NB4 (cell line): ENCODE data around the gene SLC16A1.
A peak's percentile ranks its signal among the peaks of the same experiment; 100 is the strongest.

Experiments used
- DNase-seq: peaks from one replicate; pipeline ENCODE4 v3.0.0; 2010; ENCODE audit warnings: low read depth
- H3K4me3 ChIP-seq: one replicate; pipeline ENCODE4 v1.5.1; 2011; ENCODE audit warnings: mild to moderate bottlenecking, low read depth, low read length, moderate library complexity
- CTCF ChIP-seq: IDR thresholded peaks from one replicate; pipeline ENCODE4 v1.5.1; 2012; ENCODE audit warnings: low read depth, low read length
- MAX ChIP-seq: IDR thresholded peaks from 2 replicates; pipeline ENCODE4 v1.6.1; 2011; ENCODE audit warnings: low read depth, low read length
- MYC ChIP-seq: IDR thresholded peaks from 2 replicates; pipeline ENCODE4 v1.6.1; 2011; ENCODE audit warnings: low read depth, low read length
- POLR2A ChIP-seq: IDR thresholded peaks from 2 replicates; pipeline ENCODE4 v1.6.1; 2011; ENCODE audit warnings: mild to moderate bottlenecking; ENCODE audit not compliant: insufficient read length; ENCODE audit errors: extremely low read depth

The SLC16A1 gene

GRCh38 chr1:112882271-112882744, 73.7 kb downstream of the SLC16A1 start:
- peak; percentile 79 for DNase-seq
- TF ChIP-seq MAX (no peak), POLR2A (peak; percentile 13)
- H3K4me3 ChIP-seq, result no peak overlapping the region

- no peak for DNase-seq
- TF ChIP-seq CTCF (no peak), MAX (no peak), POLR2A (no peak), MYC (no peak)
- no peak overlapping the region for H3K4me3 ChIP-seq
These were observed 74.3 kb downstream of the SLC16A1 start for GRCh38 chr1:112881742-112882127.

GRCh38 chr1:112879834-112880233, 76.2 kb downstream of the SLC16A1 start:
- TF ChIP-seq MYC (no peak), POLR2A (no peak), CTCF (no peak), MAX (no peak)
- no peak overlapping the region for H3K4me3 ChIP-seq
- no peak for DNase-seq

- TF ChIP-seq POLR2A (no peak), CTCF (no peak), MAX (no peak), MYC (no peak)
- no peak overlapping the region for H3K4me3 ChIP-seq
- no peak for DNase-seq
These were observed 77.7 kb downstream of the SLC16A1 start for GRCh38 chr1:112878321-112878720.

GRCh38 chr1:112877750-112878149, 78.2 kb downstream of the SLC16A1 start:
- TF ChIP-seq POLR2A (no peak), CTCF (no peak), MAX (no peak), MYC (no peak)
- H3K4me3 ChIP-seq, result no peak overlapping the region
- DNase-seq, result no peak

GRCh38 chr1:112876315-112876714, 79.7 kb downstream of the SLC16A1 start:
- no peak for TF ChIP-seq MYC
- no peak for TF ChIP-seq MAX
- no peak for TF ChIP-seq POLR2A
- no peak for TF ChIP-seq CTCF
- no peak overlapping the region for H3K4me3 ChIP-seq
- no peak for DNase-seq
